G401.6 (cell line): ENCODE data around the gene NME3.
"Not testable (repeated sequence)": the region's sequence is repeated elsewhere in the genome, so short reads cannot be mapped to it uniquely, and the experiment has no call there.

Experiments
- FAIRE-seq: peaks from 2 replicates; lab custom pipeline; 2012; peaks lifted over from hg19 to GRCh38; lab: Jason Lieb, UNC

NME3 gene

GRCh38 chr16:1746693-1747195 lies 24.6 kb downstream of the NME3 start:
- FAIRE-seq = no peak

- no peak for FAIRE-seq
Measured at GRCh38 chr16:1745900-1746692, 25.2 kb downstream of the NME3 start.

GRCh38 chr16:1745181-1745899 lies 26.0 kb downstream of the NME3 start:
- FAIRE-seq = no peak

- no peak for FAIRE-seq
Measured at GRCh38 chr16:1744338-1744840, 27.0 kb downstream of the NME3 start.

- no peak for FAIRE-seq
Measured at GRCh38 chr16:1743376-1744337, 27.7 kb downstream of the NME3 start.

GRCh38 chr16:1741553-1742165 lies 29.7 kb downstream of the NME3 start:
- no peak for FAIRE-seq

- no peak for FAIRE-seq
Measured at GRCh38 chr16:1740781-1741490, 30.4 kb downstream of the NME3 start.

- FAIRE-seq = no peak
Measured at GRCh38 chr16:1740234-1740633, 31.1 kb downstream of the NME3 start.

GRCh38 chr16:1734816-1735215 lies 36.5 kb downstream of the NME3 start:
- FAIRE-seq = no peak

GRCh38 chr16:1734123-1734522 lies 37.2 kb downstream of the NME3 start:
- FAIRE-seq = no peak

- not testable (repeated sequence) for FAIRE-seq
Measured at GRCh38 chr16:1732551-1732987, 38.8 kb downstream of the NME3 start.

GRCh38 chr16:1732071-1732470 lies 39.3 kb downstream of the NME3 start:
- FAIRE-seq = no peak

- FAIRE-seq = no peak
Measured at GRCh38 chr16:1731603-1732002, 39.7 kb downstream of the NME3 start.

GRCh38 chr16:1731073-1731472 lies 40.3 kb downstream of the NME3 start:
- no peak for FAIRE-seq

GRCh38 chr16:1729445-1729844 lies 41.9 kb downstream of the NME3 start:
- no peak for FAIRE-seq

GRCh38 chr16:1729026-1729425 lies 42.3 kb downstream of the NME3 start:
- no peak for FAIRE-seq

- no peak for FAIRE-seq
Measured at GRCh38 chr16:1727651-1728624, 43.4 kb downstream of the NME3 start.

- no peak for FAIRE-seq
Measured at GRCh38 chr16:1726661-1727502, 44.5 kb downstream of the NME3 start.

GRCh38 chr16:1724491-1724890 lies 46.9 kb downstream of the NME3 start:
- FAIRE-seq = no peak
